Measurements from ENCODE around the gene GHRHR. TPM values are rescaled to one million over a fixed set of nuclear protein-coding genes. Genes with fewer than 3 reads are reported as not detected.
A peak's percentile ranks its signal among the peaks of the same experiment; 100 is the strongest.

The GHRHR gene
- total and polyA plus RNA-seq, 2 of the 4 experiments (the other 2 are of a cell fraction), result not detected

DNA sequence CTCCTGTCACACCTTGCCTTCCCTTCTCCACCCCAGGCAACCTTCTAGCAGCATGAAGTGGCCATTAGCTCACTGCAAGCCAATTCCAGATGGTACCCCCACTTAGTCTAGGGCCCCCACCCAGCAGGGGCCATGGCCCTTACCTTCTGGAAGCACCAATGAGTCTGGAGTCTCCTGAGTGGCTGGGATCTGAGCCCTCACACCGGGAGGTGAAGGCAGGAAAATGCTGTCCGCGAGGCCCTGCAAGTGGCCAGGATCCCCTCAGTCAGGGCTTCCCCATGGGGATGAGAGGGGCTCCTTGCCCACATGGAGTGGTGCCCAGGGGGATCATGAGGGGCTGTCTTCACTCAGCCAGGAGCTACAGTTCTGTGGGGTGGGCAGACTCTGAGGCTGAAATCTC is 47.5 kb upstream of the GHRHR start:
- no peak overlapping the region for H3K23ac ChIP-seq (ENCODE audit: low read depth, low read length)
- H3K79me1 ChIP-seq (ENCODE audit: low read depth in 1 of 2, low read length in 2 of 2), result no peaks in the 10 kb centered on the region
- in situ Hi-C loops (cut with MboI; ENCODE audit: low sequenced_read_pairs), result no loop called here
- H3K27me3 ChIP-seq (ENCODE audit: control insufficient read depth, insufficient read depth, low read length), result no peaks in the 10 kb centered on the region
- H4K91ac ChIP-seq (ENCODE audit: insufficient read depth, low read depth, low read length), result peak overlapping the region; percentile 34; the same call in 1 of the 2 replicates
- no CpG with 5 or more reads among the region's 3 CpGs for WGBS, 2 experiments (ENCODE audit: extremely low coverage in 2 of 2, insufficient read length in 1 of 2)
- TF ChIP-seq CHD1 (IDR thresholded peaks at IDR 0.05; ENCODE audit: low read depth, low read length), result no peak
- TF ChIP-seq, protein P1, sequence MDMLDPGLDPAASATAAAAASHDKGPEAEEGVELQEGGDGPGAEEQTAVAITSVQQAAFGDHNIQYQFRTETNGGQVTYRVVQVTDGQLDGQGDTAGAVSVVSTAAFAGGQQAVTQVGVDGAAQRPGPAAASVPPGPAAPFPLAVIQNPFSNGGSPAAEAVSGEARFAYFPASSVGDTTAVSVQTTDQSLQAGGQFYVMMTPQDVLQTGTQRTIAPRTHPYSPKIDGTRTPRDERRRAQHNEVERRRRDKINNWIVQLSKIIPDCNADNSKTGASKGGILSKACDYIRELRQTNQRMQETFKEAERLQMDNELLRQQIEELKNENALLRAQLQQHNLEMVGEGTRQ (IDR thresholded peaks at IDR 0.05; ENCODE audit: low read depth, low read length), result no peak
- no peak for TF ChIP-seq MXI1 (IDR thresholded peaks at IDR 0.05; ENCODE audit: borderline replicate concordance, low read depth, low read length)
- TF ChIP-seq FOS (IDR thresholded peaks at IDR 0.05; ENCODE audit: low read depth, low read length), result no peak
- TF ChIP-seq RCOR1 (IDR thresholded peaks at IDR 0.05; ENCODE audit: insufficient replicate concordance, low read length), result no peak
- TF ChIP-seq POLR2A (IDR thresholded peaks at IDR 0.05; ENCODE audit: low read depth, low read length), result no peak
- TF ChIP-seq NFE2L2 (IDR thresholded peaks at IDR 0.05; ENCODE audit: low read depth, low read length), result no peak
- TF ChIP-seq SMC3 (IDR thresholded peaks at IDR 0.05; ENCODE audit: low read depth, low read length), result no peak
- no peak for TF ChIP-seq MAFK (IDR thresholded peaks at IDR 0.05; ENCODE audit: low read depth, low read length)
- TF ChIP-seq MAZ (IDR thresholded peaks at IDR 0.05; ENCODE audit: borderline replicate concordance, low read depth, low read length), result no peak
- no peak for TF ChIP-seq RFX5 (IDR thresholded peaks at IDR 0.05; ENCODE audit: low read depth, low read length)
- TF ChIP-seq, protein P2, sequence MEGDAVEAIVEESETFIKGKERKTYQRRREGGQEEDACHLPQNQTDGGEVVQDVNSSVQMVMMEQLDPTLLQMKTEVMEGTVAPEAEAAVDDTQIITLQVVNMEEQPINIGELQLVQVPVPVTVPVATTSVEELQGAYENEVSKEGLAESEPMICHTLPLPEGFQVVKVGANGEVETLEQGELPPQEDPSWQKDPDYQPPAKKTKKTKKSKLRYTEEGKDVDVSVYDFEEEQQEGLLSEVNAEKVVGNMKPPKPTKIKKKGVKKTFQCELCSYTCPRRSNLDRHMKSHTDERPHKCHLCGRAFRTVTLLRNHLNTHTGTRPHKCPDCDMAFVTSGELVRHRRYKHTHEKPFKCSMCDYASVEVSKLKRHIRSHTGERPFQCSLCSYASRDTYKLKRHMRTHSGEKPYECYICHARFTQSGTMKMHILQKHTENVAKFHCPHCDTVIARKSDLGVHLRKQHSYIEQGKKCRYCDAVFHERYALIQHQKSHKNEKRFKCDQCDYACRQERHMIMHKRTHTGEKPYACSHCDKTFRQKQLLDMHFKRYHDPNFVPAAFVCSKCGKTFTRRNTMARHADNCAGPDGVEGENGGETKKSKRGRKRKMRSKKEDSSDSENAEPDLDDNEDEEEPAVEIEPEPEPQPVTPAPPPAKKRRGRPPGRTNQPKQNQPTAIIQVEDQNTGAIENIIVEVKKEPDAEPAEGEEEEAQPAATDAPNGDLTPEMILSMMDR (conservative IDR thresholded peaks at IDR 0.05; ENCODE audit: low read depth, low read length), result no peak
- no peak for TF ChIP-seq CEBPB (IDR thresholded peaks at IDR 0.05; ENCODE audit: low read depth, low read length)
- no peak for TF ChIP-seq RAD21 (IDR thresholded peaks at IDR 0.05; ENCODE audit: low read length)
- TF ChIP-seq, protein P3, sequence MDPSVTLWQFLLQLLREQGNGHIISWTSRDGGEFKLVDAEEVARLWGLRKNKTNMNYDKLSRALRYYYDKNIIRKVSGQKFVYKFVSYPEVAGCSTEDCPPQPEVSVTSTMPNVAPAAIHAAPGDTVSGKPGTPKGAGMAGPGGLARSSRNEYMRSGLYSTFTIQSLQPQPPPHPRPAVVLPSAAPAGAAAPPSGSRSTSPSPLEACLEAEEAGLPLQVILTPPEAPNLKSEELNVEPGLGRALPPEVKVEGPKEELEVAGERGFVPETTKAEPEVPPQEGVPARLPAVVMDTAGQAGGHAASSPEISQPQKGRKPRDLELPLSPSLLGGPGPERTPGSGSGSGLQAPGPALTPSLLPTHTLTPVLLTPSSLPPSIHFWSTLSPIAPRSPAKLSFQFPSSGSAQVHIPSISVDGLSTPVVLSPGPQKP (IDR thresholded peaks at IDR 0.05; ENCODE audit: borderline replicate concordance, low read depth, low read length), result no peak
- no peak for TF ChIP-seq BHLHE40 (IDR thresholded peaks at IDR 0.05; ENCODE audit: low read depth, low read length)
- no peak overlapping the region for H3K27ac ChIP-seq (ENCODE audit: insufficient read depth, low read length)
- H3K18ac ChIP-seq (ENCODE audit: low read depth, low read length), result no peak overlapping the region
- no peaks in the 10 kb centered on the region for H3K36me3 ChIP-seq (ENCODE audit: control insufficient read depth, insufficient read depth, low read length)
- CTCF ChIA-PET, result interaction anchor here (1.1 kb wide), 1 partner anchor 22 kb away, joined by 3 read pairs; no protein-coding TSS in a partner anchor
- no peak overlapping the region for H2BK20ac ChIP-seq (ENCODE audit: low read depth, low read length)
- peak overlapping the region; percentile 46 for H2AK9ac ChIP-seq (replicated peaks; ENCODE audit: low read depth, low read length, poor library complexity)
- no peak overlapping the region for H3K4ac ChIP-seq (ENCODE audit: low read depth, low read length)
- H3K9me3 ChIP-seq (ENCODE audit: control insufficient read depth, insufficient read depth, low read length), result no peaks in the 10 kb centered on the region
- H4K8ac ChIP-seq (ENCODE audit: low read depth in 2 of 2, low read length in 2 of 2), result no peak overlapping the region
- peaks cover 8% of the 10 kb centered on the region; the same call in 1 of the 2 replicates for H3K9me1 ChIP-seq (ENCODE audit: insufficient read depth, low read length)
- no peak for DNase-seq
- intact Hi-C loops (cut with micrococcal nuclease), result no loop called here
- POLR2A ChIA-PET (ENCODE audit: unreplicated experiment), result no interaction called here
- BruUV-seq (replicated peaks), result no TSS peak
- no peak overlapping the region for H3K9ac ChIP-seq (ENCODE audit: low read depth, low read length)
- no peak overlapping the region for H2AK5ac ChIP-seq (ENCODE audit: low read depth, low read length)
- H3K4me1 ChIP-seq (ENCODE audit: control insufficient read depth, insufficient read depth, low read length), result peaks cover 6% of the 10 kb centered on the region
- no peak overlapping the region for H2BK5ac ChIP-seq (ENCODE audit: low read depth, low read length, poor library complexity, severe bottlenecking)
- no peak overlapping the region for H2BK15ac ChIP-seq (ENCODE audit: low read depth, low read length)
- H3K4me3 ChIP-seq (ENCODE audit: insufficient read depth, low read depth, low read length), result no peak overlapping the region
- no peak overlapping the region for H2BK120ac ChIP-seq (ENCODE audit: low read depth, low read length)
- ATAC-seq (ENCODE audit: low read depth), result no peak
- no peak overlapping the region for H2AFZ ChIP-seq (replicated peaks; ENCODE audit: low read length, poor library complexity)
- dilution Hi-C loops (cut with HindIII; ENCODE audit: low sequenced_read_pairs, unreplicated experiment), result no loop called here
- H3K14ac ChIP-seq (replicated peaks; ENCODE audit: low read depth, low read length), result no peak overlapping the region
- H4K20me1 ChIP-seq (ENCODE audit: insufficient read depth, low read length), result no peaks in the 10 kb centered on the region
- no peak overlapping the region for H3K4me2 ChIP-seq (ENCODE audit: low read depth, low read length)
- H4K5ac ChIP-seq (ENCODE audit: low read depth, low read length), result no peak overlapping the region
- H3K56ac ChIP-seq (ENCODE audit: extremely low read depth, insufficient read depth, low read length), result no peak overlapping the region
